Stomach smooth muscle (tissue), 2 donors: ENCODE results near the gene FRMPD1.

Source experiments
- H3K27ac ChIP-seq: one replicate; pipeline ENCODE4 v1.7.0; 2013; ENCODE audit warnings: mild to moderate bottlenecking, low read length, inconsistent platforms
- H3K27me3 ChIP-seq, 2 donors: one replicate each; pipeline ENCODE4 v1.7.0; 2013; ENCODE audit warnings: low read length in 2 of 2; ENCODE audit not compliant: insufficient read depth in 2 of 2, control insufficient read depth in 1 of 2
- H3K36me3 ChIP-seq, 2 donors: one replicate each; pipeline ENCODE4 v1.7.0; 2013; ENCODE audit warnings: low read length in 2 of 2; ENCODE audit not compliant: control insufficient read depth in 2 of 2, insufficient read depth in 2 of 2
- H3K4me1 ChIP-seq: one replicate; pipeline ENCODE4 v1.7.0; 2013; ENCODE audit warnings: low read length; ENCODE audit not compliant: control insufficient read depth, insufficient read depth
- H3K4me3 ChIP-seq, 2 donors: one replicate each; pipeline ENCODE4 v1.7.0; 2013; ENCODE audit warnings: low read length in 2 of 2
- H3K9ac ChIP-seq, 2 donors: one replicate each; pipeline ENCODE4 v1.7.0; 2013; ENCODE audit warnings: low read length in 2 of 2, mild to moderate bottlenecking in 1 of 2
- H3K9me3 ChIP-seq, 2 donors: one replicate each; pipeline ENCODE4 v1.7.0; 2013; ENCODE audit warnings: low read length in 2 of 2; ENCODE audit not compliant: control insufficient read depth in 2 of 2
- donor health status: healthy.
- donor health status: Pancreatic carcinoma.

The FRMPD1 gene

GRCh38 chr9:37635808-37636207 is 14.9 kb upstream of the FRMPD1 start:
- Histone ChIP-seq H3K9me3 (no peaks in the 10 kb centered on the region), H3K4me1 (no peaks in the 10 kb centered on the region), H3K36me3 (no peaks in the 10 kb centered on the region), H3K27ac (no peak overlapping the region), H3K4me3 (no peak overlapping the region), H3K9ac (no peak overlapping the region), H3K27me3 (no peaks in the 10 kb centered on the region)

GRCh38 chr9:37636511-37637448 is 14.0 kb upstream of the FRMPD1 start:
- H3K27ac ChIP-seq, result no peak overlapping the region
- H3K9ac ChIP-seq, result no peak overlapping the region
- H3K27me3 ChIP-seq, result peaks cover 0 to 2% of the 10 kb centered on the region in 2 donors
- H3K36me3 ChIP-seq, result no peaks in the 10 kb centered on the region
- no peaks in the 10 kb centered on the region for H3K4me1 ChIP-seq
- H3K4me3 ChIP-seq, result no peak overlapping the region
- no peaks in the 10 kb centered on the region for H3K9me3 ChIP-seq

GRCh38 chr9:37639109-37639762 is 11.5 kb upstream of the FRMPD1 start:
- H3K27me3 ChIP-seq, result peaks cover 0 to 8% of the 10 kb centered on the region in 2 donors
- H3K4me3 ChIP-seq, result no peak overlapping the region
- no peaks in the 10 kb centered on the region for H3K36me3 ChIP-seq
- H3K9ac ChIP-seq, result no peak overlapping the region
- H3K4me1 ChIP-seq, result no peaks in the 10 kb centered on the region
- no peak overlapping the region for H3K27ac ChIP-seq
- no peaks in the 10 kb centered on the region for H3K9me3 ChIP-seq

- no peaks in the 10 kb centered on the region for H3K36me3 ChIP-seq
- H3K27ac ChIP-seq, result no peak overlapping the region
- no peak overlapping the region for H3K4me3 ChIP-seq
These were observed 10.9 kb upstream of the FRMPD1 start for GRCh38 chr9:37639841-37640240.

GRCh38 chr9:37640246-37640645 is 10.5 kb upstream of the FRMPD1 start:
- Histone ChIP-seq H3K36me3 (no peaks in the 10 kb centered on the region), H3K27me3 (peaks cover 0 to 8% of the 10 kb centered on the region in 2 donors), H3K4me1 (no peaks in the 10 kb centered on the region), H3K9me3 (no peaks in the 10 kb centered on the region), H3K4me3 (no peak overlapping the region), H3K9ac (no peak overlapping the region), H3K27ac (no peak overlapping the region)

More at GRCh38 chr9:37639841-37640240, 10.9 kb upstream of the FRMPD1 start:
- Histone ChIP-seq H3K9ac (no peak overlapping the region), H3K27me3 (peaks cover 0 to 8% of the 10 kb centered on the region in 2 donors), H3K4me1 (no peaks in the 10 kb centered on the region), H3K9me3 (no peaks in the 10 kb centered on the region)

GRCh38 chr9:37641331-37641730 is 9.4 kb upstream of the FRMPD1 start:
- Histone ChIP-seq H3K27ac (no peak overlapping the region), H3K27me3 (peaks cover 0 to 8% of the 10 kb centered on the region in 2 donors), H3K4me3 (no peak overlapping the region), H3K9me3 (no peaks in the 10 kb centered on the region), H3K4me1 (no peaks in the 10 kb centered on the region), H3K9ac (no peak overlapping the region), H3K36me3 (no peaks in the 10 kb centered on the region)

GRCh38 chr9:37643214-37643613 is 7.5 kb upstream of the FRMPD1 start:
- no peak overlapping the region for H3K4me3 ChIP-seq
- H3K27ac ChIP-seq, result no peak overlapping the region
- H3K9ac ChIP-seq, result no peak overlapping the region
- no peaks in the 10 kb centered on the region for H3K36me3 ChIP-seq
- no peaks in the 10 kb centered on the region for H3K9me3 ChIP-seq
- no peaks in the 10 kb centered on the region for H3K4me1 ChIP-seq
- H3K27me3 ChIP-seq, result peaks cover 0 to 8% of the 10 kb centered on the region in 2 donors

GRCh38 chr9:37645903-37646506 is 4.7 kb upstream of the FRMPD1 start:
- Histone ChIP-seq H3K36me3 (no peaks in the 10 kb centered on the region), H3K27me3 (peaks cover 0 to 9% of the 10 kb centered on the region in 2 donors), H3K9ac (no peak overlapping the region), H3K27ac (no peak overlapping the region), H3K4me1 (peaks cover 5% of the 10 kb centered on the region), H3K9me3 (no peaks in the 10 kb centered on the region), H3K4me3 (no peak overlapping the region)

- H3K4me1 ChIP-seq, result peaks cover 13% of the 10 kb centered on the region
- H3K36me3 ChIP-seq, result no peaks in the 10 kb centered on the region
- H3K9me3 ChIP-seq, result no peaks in the 10 kb centered on the region
- peaks cover 27 to 33% of the 10 kb centered on the region in 2 donors for H3K27me3 ChIP-seq
- H3K27ac ChIP-seq, result no peak overlapping the region
- no peak overlapping the region for H3K9ac ChIP-seq
- H3K4me3 ChIP-seq, result peak overlapping the region in 1 of 2 donors; percentile 77
These were observed 368 bp upstream of the FRMPD1 start for GRCh38 chr9:37650299-37650872.

- Histone ChIP-seq H3K9ac (no peak overlapping the region), H3K4me1 (peaks cover 13% of the 10 kb centered on the region), H3K27me3 (peaks cover 33% of the 10 kb centered on the region in 2 donors), H3K27ac (no peak overlapping the region), H3K9me3 (no peaks in the 10 kb centered on the region), H3K4me3 (no peak overlapping the region), H3K36me3 (no peaks in the 10 kb centered on the region)
These were observed 1.5 kb downstream of the FRMPD1 start for GRCh38 chr9:37652261-37652660.
